BLaER1 (cell line): ENCODE data around the gene DHX15.

ENCODE experiments used
- H3K27ac ChIP-seq: shearing (Covaris generic); formaldehyde crosslinking; 2 replicates; pipeline ENCODE4 v1.8.1; 2022
- H3K27me3 ChIP-seq: shearing (Covaris generic); formaldehyde crosslinking; 2 replicates; pipeline ENCODE4 v1.8.1; 2022
- H3K36me3 ChIP-seq: shearing (Covaris generic); formaldehyde crosslinking; 2 replicates; pipeline ENCODE4 v1.8.1; 2022
- H3K4me1 ChIP-seq: shearing (Covaris generic); formaldehyde crosslinking; 2 replicates; pipeline ENCODE4 v1.8.1; 2022
- H3K4me2 ChIP-seq: shearing (Covaris generic); formaldehyde crosslinking; 2 replicates; pipeline ENCODE4 v1.8.1; 2022
- H3K4me3 ChIP-seq: shearing (Covaris generic); formaldehyde crosslinking; 2 replicates; pipeline ENCODE4 v1.8.1; 2022
- H3K9ac ChIP-seq: shearing (Covaris generic); formaldehyde crosslinking; 2 replicates; pipeline ENCODE4 v1.8.1; 2022
- H3K9me3 ChIP-seq: shearing (Covaris generic); formaldehyde crosslinking; 2 replicates; pipeline ENCODE4 v1.8.1; 2022
- H4K20me1 ChIP-seq: shearing (Covaris generic); formaldehyde crosslinking; 2 replicates; pipeline ENCODE4 v1.8.1; 2022
- Cebpa-rat ChIP-seq: shearing (Covaris generic); IDR thresholded peaks from 2 replicates; pipeline ENCODE4 v1.8.1; 2022

Gene DHX15

GRCh38 chr4:24551492-24552289, 32.7 kb downstream of the DHX15 start:
- Histone ChIP-seq H3K36me3 (peaks cover 86% of the 10 kb centered on the region), H3K4me2 (no peak overlapping the region)

DNA sequence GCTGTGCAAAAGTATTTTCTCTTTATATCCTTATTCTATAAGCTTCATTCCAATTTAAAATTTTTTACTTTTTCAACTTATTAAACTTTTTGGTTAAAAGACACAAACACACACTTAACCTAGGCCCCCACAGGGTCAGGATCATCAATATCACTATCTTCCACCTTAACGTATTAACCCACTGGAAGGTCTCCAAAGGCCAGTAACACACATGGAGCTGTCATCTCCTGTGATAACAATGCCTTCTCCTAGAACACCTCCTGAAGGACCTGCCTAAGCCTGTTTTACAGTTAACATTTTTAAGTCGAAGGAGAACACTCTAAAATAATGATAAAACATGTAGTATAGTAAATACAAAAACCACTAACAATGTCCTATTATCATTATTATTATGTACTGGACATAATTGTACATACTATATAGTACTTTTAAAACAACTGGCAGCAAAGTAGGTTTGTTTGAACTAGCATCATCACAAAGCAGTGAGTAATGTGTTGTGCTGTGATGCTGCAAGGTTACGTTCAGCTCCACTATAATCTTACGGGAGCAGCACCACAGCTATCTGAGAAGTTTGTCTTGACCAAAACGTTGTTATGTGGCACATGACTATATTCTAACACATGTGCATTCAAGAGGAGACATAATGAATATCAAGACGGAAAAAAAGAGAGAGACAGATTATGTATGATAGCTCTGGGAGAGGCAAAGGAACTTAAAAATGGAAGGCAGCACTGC, 33.7 kb downstream of the DHX15 start:
- Histone ChIP-seq H3K27ac (no peak overlapping the region), H3K9ac (no peak overlapping the region), H3K9me3 (no peaks in the 10 kb centered on the region), H3K36me3 (peaks cover 80% of the 10 kb centered on the region), H3K4me2 (no peak overlapping the region), H3K4me1 (peaks cover 19% of the 10 kb centered on the region), H3K4me3 (no peak overlapping the region), H3K27me3 (no peaks in the 10 kb centered on the region), H4K20me1 (peaks cover 100% of the 10 kb centered on the region)
- no peak for TF ChIP-seq Cebpa-rat

More at GRCh38 chr4:24551492-24552289, 32.7 kb downstream of the DHX15 start:
- peaks cover 100% of the 10 kb centered on the region for H4K20me1 ChIP-seq
- no peak overlapping the region for H3K27ac ChIP-seq
- H3K9me3 ChIP-seq: no peaks in the 10 kb centered on the region
- no peak overlapping the region for H3K4me3 ChIP-seq
- no peak overlapping the region for H3K9ac ChIP-seq
- H3K4me1 ChIP-seq: peaks cover 9% of the 10 kb centered on the region; the same call in 1 of the 2 replicates
- H3K27me3 ChIP-seq: no peaks in the 10 kb centered on the region
- TF ChIP-seq Cebpa-rat: no peak

DNA sequence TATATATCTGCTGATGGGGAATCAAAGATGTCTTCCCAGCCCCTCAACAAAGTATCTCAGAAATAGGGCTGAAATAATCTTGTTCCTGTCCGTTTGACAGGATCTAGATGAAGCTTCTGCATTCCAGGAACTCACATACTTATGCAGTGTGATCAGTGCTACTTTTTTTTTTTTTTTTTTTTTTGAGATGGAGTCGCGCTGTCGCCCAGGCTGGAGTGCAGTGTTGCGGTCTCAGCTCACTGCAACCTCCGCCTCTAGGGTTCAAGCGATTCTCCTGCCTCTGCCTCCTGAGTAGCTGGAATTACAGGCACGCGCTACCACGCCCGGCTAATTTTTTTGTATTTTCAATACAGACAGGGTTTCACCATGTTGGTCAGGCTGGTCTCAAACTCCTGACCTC, 36.4 kb downstream of the DHX15 start:
- Histone ChIP-seq H3K4me3 (no peak overlapping the region), H3K27me3 (no peaks in the 10 kb centered on the region), H3K9ac (no peak overlapping the region), H3K9me3 (no peaks in the 10 kb centered on the region), H3K36me3 (peaks cover 76% of the 10 kb centered on the region), H3K4me2 (no peak overlapping the region), H3K27ac (no peak overlapping the region), H3K4me1 (peaks cover 40% of the 10 kb centered on the region), H4K20me1 (peaks cover 100% of the 10 kb centered on the region)
- TF ChIP-seq Cebpa-rat: no peak

DNA sequence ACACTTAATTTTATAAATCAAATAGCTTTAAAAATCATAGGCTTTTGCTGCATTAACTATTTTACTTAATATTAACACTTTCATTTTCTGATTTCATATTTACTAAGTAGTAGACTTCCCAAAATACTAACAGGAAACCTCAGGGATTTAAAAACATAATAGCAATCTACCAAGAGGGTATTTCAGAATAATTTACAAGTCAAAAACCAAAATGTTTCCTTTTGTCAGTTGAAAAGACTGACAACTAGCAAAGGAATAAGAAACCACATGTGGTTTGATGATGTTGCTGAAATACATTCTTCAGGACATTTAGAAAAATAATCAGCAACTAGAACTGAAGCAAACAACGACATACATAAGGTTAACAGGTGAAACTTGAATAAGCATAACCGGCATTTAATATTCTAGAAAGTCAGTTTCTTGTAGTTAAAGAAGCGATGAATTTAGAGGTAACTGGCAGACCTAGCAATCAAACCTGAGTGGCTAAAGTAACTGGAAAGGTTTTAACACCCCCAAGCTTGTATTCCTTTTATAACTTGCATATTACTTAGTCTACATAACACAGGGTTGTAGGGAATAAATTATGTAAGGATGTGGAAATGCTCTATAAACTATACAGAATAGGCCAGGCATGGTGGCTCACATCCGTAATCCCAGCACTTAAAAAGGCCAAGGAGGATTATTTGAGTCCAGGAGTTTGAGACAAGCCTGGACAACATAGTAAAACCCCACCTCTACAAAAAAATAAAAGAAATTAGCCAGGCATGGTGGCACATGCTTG, 40.0 kb downstream of the DHX15 start:
- Histone ChIP-seq H3K27ac (peak overlapping the region; percentile 23; the same call in 1 of the 2 replicates), H3K4me2 (peak overlapping the region; percentile 67), H3K9me3 (no peaks in the 10 kb centered on the region), H3K4me3 (no peak overlapping the region), H3K27me3 (no peaks in the 10 kb centered on the region), H3K4me1 (peaks cover 40% of the 10 kb centered on the region), H3K9ac (no peak overlapping the region), H4K20me1 (peaks cover 100% of the 10 kb centered on the region), H3K36me3 (peaks cover 86% of the 10 kb centered on the region)
- no peak for TF ChIP-seq Cebpa-rat

GRCh38 chr4:24537025-24537424, 47.3 kb downstream of the DHX15 start:
- Histone ChIP-seq H3K4me3 (no peak overlapping the region), H3K27me3 (no peaks in the 10 kb centered on the region), H3K9me3 (no peaks in the 10 kb centered on the region), H3K27ac (no peak overlapping the region), H3K36me3 (peaks cover 95% of the 10 kb centered on the region), H3K9ac (no peak overlapping the region), H3K4me1 (no peaks in the 10 kb centered on the region), H4K20me1 (peaks cover 99% of the 10 kb centered on the region), H3K4me2 (no peak overlapping the region)
- no peak for TF ChIP-seq Cebpa-rat

DNA sequence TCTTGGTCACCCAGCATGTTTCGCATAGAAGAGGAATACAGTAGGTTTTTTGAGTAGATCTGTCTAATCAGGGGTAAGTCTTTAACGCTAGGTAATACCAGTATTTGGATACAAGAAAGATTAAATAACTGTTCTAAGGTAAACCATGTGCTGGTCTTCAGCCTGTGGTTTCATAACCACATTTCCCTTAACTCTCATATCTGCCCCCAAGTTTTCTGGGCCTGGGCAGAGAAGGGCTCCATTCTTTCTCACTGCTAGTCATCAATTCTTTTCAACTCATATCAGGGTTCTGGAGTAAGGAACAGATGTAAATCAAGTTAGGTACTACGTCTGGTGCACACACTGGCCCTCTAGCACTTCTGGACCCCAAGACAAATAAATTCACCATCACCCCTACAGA, 49.0 kb downstream of the DHX15 start:
- H3K36me3 ChIP-seq: peaks cover 95% of the 10 kb centered on the region
- no peak overlapping the region for H3K4me2 ChIP-seq
- no peaks in the 10 kb centered on the region for H3K27me3 ChIP-seq
- no peaks in the 10 kb centered on the region for H3K4me1 ChIP-seq
- no peak overlapping the region for H3K9ac ChIP-seq
- peaks cover 99% of the 10 kb centered on the region for H4K20me1 ChIP-seq
- H3K9me3 ChIP-seq: no peaks in the 10 kb centered on the region
- TF ChIP-seq Cebpa-rat: no peak
- no peak overlapping the region for H3K27ac ChIP-seq
- H3K4me3 ChIP-seq: no peak overlapping the region

DNA sequence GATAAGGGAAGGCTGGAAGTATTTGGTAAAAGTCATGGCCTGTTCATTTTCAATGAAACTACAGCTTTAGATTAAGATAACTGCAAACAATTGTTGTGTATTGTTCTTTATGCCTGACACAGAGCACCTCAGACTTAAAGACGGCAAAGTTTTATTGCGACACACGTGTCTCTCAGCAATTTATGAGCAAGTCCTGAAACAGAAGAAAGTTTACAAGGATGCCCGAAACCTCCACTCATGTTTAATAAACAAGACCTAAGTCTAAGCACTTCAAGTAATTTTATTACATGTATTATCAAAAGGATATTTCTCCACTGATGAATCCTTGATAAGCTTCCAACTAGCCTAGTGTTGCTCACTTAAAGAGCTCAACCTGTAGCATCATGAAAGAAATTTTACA, 51.0 kb downstream of the DHX15 start:
- H3K9me3 ChIP-seq: no peaks in the 10 kb centered on the region
- TF ChIP-seq Cebpa-rat: peak; percentile 47; the same call in 1 of the 2 replicates
- H3K27me3 ChIP-seq: no peaks in the 10 kb centered on the region
- no peak overlapping the region for H3K9ac ChIP-seq
- peaks cover 95% of the 10 kb centered on the region for H4K20me1 ChIP-seq
- peaks cover 95% of the 10 kb centered on the region for H3K36me3 ChIP-seq
- H3K4me2 ChIP-seq: no peak overlapping the region
- H3K4me3 ChIP-seq: no peak overlapping the region
- H3K27ac ChIP-seq: no peak overlapping the region
- no peaks in the 10 kb centered on the region for H3K4me1 ChIP-seq

DNA sequence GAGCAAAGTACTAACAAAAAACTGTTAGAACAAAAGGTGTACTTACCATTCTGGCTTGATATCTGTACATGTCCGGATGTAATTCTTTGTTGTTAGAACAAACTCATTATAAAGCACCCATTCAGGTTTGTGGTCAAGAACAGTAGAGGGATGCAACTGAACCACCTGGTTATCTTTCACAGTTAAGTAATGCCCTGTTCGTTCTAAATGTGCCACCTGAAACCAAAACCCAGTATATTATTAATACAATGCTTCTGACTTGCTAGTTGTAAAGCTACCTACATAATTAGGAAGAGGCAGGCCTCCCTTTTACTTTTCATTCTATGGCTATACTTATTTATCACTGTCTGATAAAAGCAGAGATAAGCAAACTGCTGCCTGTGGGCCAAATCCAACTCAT, 54.8 kb downstream of the DHX15 start:
- TF ChIP-seq Cebpa-rat: no peak
- Histone ChIP-seq H3K36me3 (peaks cover 100% of the 10 kb centered on the region), H3K4me3 (no peak overlapping the region), H4K20me1 (peaks cover 77% of the 10 kb centered on the region), H3K27ac (no peak overlapping the region), H3K4me2 (no peak overlapping the region), H3K27me3 (no peaks in the 10 kb centered on the region), H3K9me3 (no peaks in the 10 kb centered on the region), H3K9ac (no peak overlapping the region), H3K4me1 (no peaks in the 10 kb centered on the region)

DNA sequence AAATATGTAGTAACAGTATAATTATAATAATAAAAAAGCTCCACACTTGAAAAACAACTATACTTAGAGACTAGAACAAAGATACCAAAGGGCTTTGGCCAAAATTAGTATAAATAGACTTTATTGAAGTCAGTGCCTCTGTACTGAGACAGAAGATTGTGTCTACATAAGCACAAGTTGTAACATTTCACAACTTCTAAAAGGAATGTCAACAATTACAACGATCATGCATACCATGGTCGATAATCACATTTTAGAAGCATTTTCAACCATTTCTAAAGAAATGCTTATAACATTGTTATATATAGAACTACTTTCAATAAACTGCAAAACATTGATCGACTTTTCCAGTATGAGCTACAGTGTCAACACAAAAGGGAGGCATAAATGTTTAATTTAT, 57.0 kb downstream of the DHX15 start:
- Histone ChIP-seq H3K36me3 (peaks cover 100% of the 10 kb centered on the region), H3K4me2 (no peak overlapping the region), H4K20me1 (peaks cover 68% of the 10 kb centered on the region), H3K4me3 (no peak overlapping the region), H3K4me1 (no peaks in the 10 kb centered on the region), H3K9ac (no peak overlapping the region), H3K27ac (no peak overlapping the region), H3K9me3 (no peaks in the 10 kb centered on the region), H3K27me3 (no peaks in the 10 kb centered on the region)
- TF ChIP-seq Cebpa-rat: no peak
